ENCODE data around the gene GMFB. TPM values are rescaled to one million over a fixed set of nuclear protein-coding genes. Genes with fewer than 3 reads are reported as not detected.

Gene GMFB
- total RNA-seq, 1 experiment from 2014 or later = 53.3 TPM

DNA sequence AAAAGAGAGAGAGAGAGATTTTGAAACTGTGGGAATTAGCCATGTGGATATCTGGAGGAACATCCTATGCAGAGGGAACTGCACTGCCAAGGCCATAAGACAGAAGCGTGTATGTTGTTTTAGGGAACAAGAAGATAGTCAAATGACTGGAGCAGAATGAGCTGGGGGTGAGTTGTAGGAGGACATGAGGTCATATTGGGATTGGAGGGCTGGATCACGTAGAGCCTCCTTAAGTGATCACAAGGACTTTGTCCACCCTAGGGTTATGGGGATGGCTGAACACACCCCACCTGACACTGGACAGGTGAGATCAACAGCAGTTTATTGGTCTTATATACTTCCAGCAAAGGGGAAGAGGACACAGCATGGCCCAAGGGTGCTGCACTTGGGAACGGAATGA lies 12.7 kb upstream of the GMFB start:
- intact Hi-C loops (cut with micrococcal nuclease) = loop anchor here (10.0 kb wide), 1 partner anchor 273 kb away; no protein-coding TSS in a partner anchor
- Mint-ChIP-seq H3K4me1 (ENCODE audit: insufficient read depth, unreplicated experiment) (no peaks in the 10 kb centered on the region), H3K9me3 (ENCODE audit: unreplicated experiment) (no peaks in the 10 kb centered on the region), H3K27ac (ENCODE audit: low read depth, unreplicated experiment) (no peak overlapping the region), H3K4me3 (ENCODE audit: unreplicated experiment) (no peak overlapping the region), H3K27me3 (ENCODE audit: insufficient read depth, unreplicated experiment) (peaks cover 10% of the 10 kb centered on the region), H3K36me3 (ENCODE audit: insufficient read depth, unreplicated experiment) (no peaks in the 10 kb centered on the region)
- POLR2A ChIA-PET = interaction anchor here (0.6 kb wide), 1 partner anchor 12 kb away, joined by 4 read pairs; no protein-coding TSS in a partner anchor
- no peak for TF ChIP-seq CTCF (IDR thresholded peaks at IDR 0.05; ENCODE audit: unreplicated experiment)
- CTCF ChIA-PET = interaction anchor here (0.6 to 0.8 kb wide), 4 partner anchors 16 to 273 kb away, joined by 3 to 4 read pairs (median 4); no protein-coding TSS in a partner anchor
- BruUV-seq (replicated peaks) = no TSS peak
- DNase-seq (ENCODE audit: unreplicated experiment) = no peak

- TF ChIP-seq CTCF (IDR thresholded peaks at IDR 0.05; ENCODE audit: unreplicated experiment) = no peak
- H3K4me3 Mint-ChIP-seq (ENCODE audit: unreplicated experiment) = no peak overlapping the region
- intact Hi-C loops (cut with micrococcal nuclease) = loop anchor here (10.0 kb wide), 1 partner anchor 274 kb away; no protein-coding TSS in a partner anchor
- H3K4me1 Mint-ChIP-seq (ENCODE audit: insufficient read depth, unreplicated experiment) = no peaks in the 10 kb centered on the region
- POLR2A ChIA-PET = no interaction called here
- DNase-seq (ENCODE audit: unreplicated experiment) = no peak
- BruUV-seq (replicated peaks) = no TSS peak
- no peak overlapping the region for H3K27ac Mint-ChIP-seq (ENCODE audit: low read depth, unreplicated experiment)
- H3K27me3 Mint-ChIP-seq (ENCODE audit: insufficient read depth, unreplicated experiment) = peaks cover 10% of the 10 kb centered on the region
- no peaks in the 10 kb centered on the region for H3K9me3 Mint-ChIP-seq (ENCODE audit: unreplicated experiment)
- no peaks in the 10 kb centered on the region for H3K36me3 Mint-ChIP-seq (ENCODE audit: insufficient read depth, unreplicated experiment)
- CTCF ChIA-PET = interaction anchor here (0.6 to 0.8 kb wide), 2 partner anchors 11 to 274 kb away, joined by 3 to 4 read pairs; no protein-coding TSS in a partner anchor
Observed at GRCh38 chr14:54500744-54501143, 12.0 kb upstream of the GMFB start.

- intact Hi-C loops (cut with micrococcal nuclease) = no loop called here
- Mint-ChIP-seq H3K27ac (ENCODE audit: low read depth, unreplicated experiment) (no peak overlapping the region), H3K9me3 (ENCODE audit: unreplicated experiment) (no peaks in the 10 kb centered on the region), H3K4me1 (ENCODE audit: insufficient read depth, unreplicated experiment) (no peaks in the 10 kb centered on the region), H3K27me3 (ENCODE audit: insufficient read depth, unreplicated experiment) (peaks cover 10% of the 10 kb centered on the region), H3K4me3 (ENCODE audit: unreplicated experiment) (no peak overlapping the region), H3K36me3 (ENCODE audit: insufficient read depth, unreplicated experiment) (no peaks in the 10 kb centered on the region)
- DNase-seq (ENCODE audit: unreplicated experiment) = no peak
- POLR2A ChIA-PET = no interaction called here
- CTCF ChIA-PET = interaction anchor here (0.6 kb wide), 2 partner anchors 10 to 1328 kb away, joined by 3 read pairs; no protein-coding TSS in a partner anchor
- BruUV-seq (replicated peaks) = no TSS peak
- TF ChIP-seq CTCF (IDR thresholded peaks at IDR 0.05; ENCODE audit: unreplicated experiment) = no peak
Observed at GRCh38 chr14:54498579-54498978, 9.8 kb upstream of the GMFB start.

DNA sequence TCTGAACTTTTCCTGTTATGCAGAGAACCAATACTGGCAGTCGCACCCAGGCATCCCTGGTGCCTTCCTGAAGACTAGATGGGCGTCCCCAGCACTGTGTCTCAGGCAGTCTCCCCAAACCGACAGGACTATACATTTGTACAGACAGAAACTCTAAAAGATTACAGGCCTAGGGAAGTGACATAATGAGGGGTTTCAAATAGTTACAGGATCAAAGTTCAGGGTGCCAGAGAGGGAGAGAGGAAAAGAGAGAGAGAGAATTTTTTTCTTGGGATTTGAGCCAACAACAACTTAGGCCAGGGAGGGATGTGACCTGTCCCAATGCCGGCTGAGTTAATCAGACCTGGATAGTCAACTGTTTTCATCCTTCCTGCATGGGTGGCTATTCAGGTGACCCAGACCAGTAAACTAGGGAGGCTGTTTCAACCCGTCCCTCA lies 9.3 kb upstream of the GMFB start:
- H3K36me3 Mint-ChIP-seq (ENCODE audit: insufficient read depth, unreplicated experiment) = no peaks in the 10 kb centered on the region
- no peak overlapping the region for H3K27ac Mint-ChIP-seq (ENCODE audit: low read depth, unreplicated experiment)
- H3K4me3 Mint-ChIP-seq (ENCODE audit: unreplicated experiment) = no peak overlapping the region
- BruUV-seq (replicated peaks) = no TSS peak
- DNase-seq (ENCODE audit: unreplicated experiment) = no peak
- ChIA-PET POLR2A (no interaction called here), CTCF (no interaction called here)
- intact Hi-C loops (cut with micrococcal nuclease) = no loop called here
- no peak for TF ChIP-seq CTCF (IDR thresholded peaks at IDR 0.05; ENCODE audit: unreplicated experiment)
- H3K9me3 Mint-ChIP-seq (ENCODE audit: unreplicated experiment) = no peaks in the 10 kb centered on the region
- H3K4me1 Mint-ChIP-seq (ENCODE audit: insufficient read depth, unreplicated experiment) = no peaks in the 10 kb centered on the region
- H3K27me3 Mint-ChIP-seq (ENCODE audit: insufficient read depth, unreplicated experiment) = peaks cover 10% of the 10 kb centered on the region
